Effector CD4-positive, alpha-beta T cell (primary cell): ENCODE results near the gene NFKBIB.
"Not testable (repeated sequence)": the region's sequence is repeated elsewhere in the genome, so short reads cannot be mapped to it uniquely, and the experiment has no call there.

Experiments used
- DNase-seq: peaks from one replicate; pipeline ENCODE4 v3.0.0-alpha.2; 2020

The NFKBIB gene

GRCh38 chr19:38930776-38931520, 31.2 kb downstream of the NFKBIB start, which contains the start of gene MRPS12:
Gene MRPS12, plus strand, starts transcription at chr19:38930944. Its CDS starts 351 bp downstream, at chr19:38931295.
- peak; percentile 98 for DNase-seq

GRCh38 chr19:38931521-38931793, 31.7 kb downstream of the NFKBIB start:
- no peak for DNase-seq

- DNase-seq: peak; percentile 14
These were observed 32.8 kb downstream of the NFKBIB start for GRCh38 chr19:38932425-38933179.

GRCh38 chr19:38933544-38933943, 33.8 kb downstream of the NFKBIB start:
- DNase-seq: no peak

- no peak for DNase-seq
These were observed 40.2 kb downstream of the NFKBIB start for GRCh38 chr19:38939957-38940356.

- DNase-seq: not testable (repeated sequence)
These were observed 41.7 kb downstream of the NFKBIB start for GRCh38 chr19:38941466-38941865.

- no peak for DNase-seq
These were observed 42.2 kb downstream of the NFKBIB start for GRCh38 chr19:38941979-38942378.

GRCh38 chr19:38942471-38943181, 42.9 kb downstream of the NFKBIB start:
- DNase-seq: no peak

- no peak for DNase-seq
These were observed 45.3 kb downstream of the NFKBIB start for GRCh38 chr19:38944981-38945506.

GRCh38 chr19:38945562-38946228, 45.9 kb downstream of the NFKBIB start:
- DNase-seq: no peak

GRCh38 chr19:38946229-38947010, 46.7 kb downstream of the NFKBIB start:
- no peak for DNase-seq

GRCh38 chr19:38949580-38950367, 50.0 kb downstream of the NFKBIB start:
- DNase-seq: peak; percentile 59

- DNase-seq: no peak
These were observed 51.4 kb downstream of the NFKBIB start for GRCh38 chr19:38951187-38951586.

- DNase-seq: no peak
These were observed 52.8 kb downstream of the NFKBIB start for GRCh38 chr19:38952395-38953165.

GRCh38 chr19:38953677-38954076, 53.9 kb downstream of the NFKBIB start:
- DNase-seq: no peak

GRCh38 chr19:38956264-38956663, 56.5 kb downstream of the NFKBIB start:
- no peak for DNase-seq

GRCh38 chr19:38958301-38958700, 58.5 kb downstream of the NFKBIB start:
- DNase-seq: no peak
